K562 (cell line): ENCODE measurements around the gene BHLHE40. TPM values are rescaled to one million over a fixed set of nuclear protein-coding genes. Genes with fewer than 3 reads are reported as not detected.

Experiments used
- DEAF1 ChIP-seq: fragments of 450-650 bp; formaldehyde crosslinking; IDR thresholded peaks from 2 replicates; pipeline ENCODE4 v1.4.0; 2020; ENCODE audit warnings: mild to moderate bottlenecking, moderate library complexity
- ELF1 ChIP-seq: fragments of 200-800 bp; sonication (Bioruptor generic); IDR thresholded peaks from 2 replicates; pipeline ENCODE4 v1.6.1; 2016; ENCODE audit warnings: missing genetic modification characterization, missing compliant biosample characterization
- ELK1 ChIP-seq: sonication (generic); formaldehyde crosslinking; IDR thresholded peaks from 2 replicates; pipeline ENCODE4 v1.8.1; 2022; ENCODE audit warnings: missing genetic modification reagents
- HNRNPK ChIP-seq: fragments of 200-400 bp; formaldehyde crosslinking; IDR thresholded peaks from one replicate; pipeline ENCODE4 v1.6.1; 2018; ENCODE audit warnings: mild to moderate bottlenecking, low read depth, low read length; ENCODE audit not compliant: poor library complexity, severe bottlenecking
- JUN ChIP-seq, 2 experiments: sonication (generic) in 1 of 2; formaldehyde crosslinking in 1 of 2; IDR thresholded peaks; 2 replicates each; pipeline versions ENCODE4 v1.6.1 to v1.8.0; 2012 to 2022; ENCODE audit warnings: borderline replicate concordance in 2 of 2, mild to moderate bottlenecking in 2 of 2, improper control_type of control experiment in 1 of 2, low read depth in 1 of 2, low read length in 1 of 2, missing genetic modification reagents in 1 of 2
- KAT7 ChIP-seq: sonication (generic); formaldehyde crosslinking; IDR thresholded peaks from 2 replicates; pipeline ENCODE4 v1.8.0; 2022; ENCODE audit warnings: missing genetic modification reagents, mild to moderate bottlenecking, borderline replicate concordance
- KLF13 ChIP-seq: fragments of 450-650 bp; IDR thresholded peaks from 2 replicates; pipeline ENCODE4 v1.6.1; 2016; ENCODE audit warnings: missing genetic modification characterization, low read depth, mild to moderate bottlenecking, missing compliant biosample characterization, moderate library complexity, borderline replicate concordance
- MEIS2 ChIP-seq: fragments of 450-650 bp; IDR thresholded peaks from 2 replicates; pipeline ENCODE4 v1.6.1; 2014; ENCODE audit warnings: mild to moderate bottlenecking; ENCODE audit not compliant: partially characterized antibody
- NCOR1 ChIP-seq: fragments of 450-650 bp; IDR thresholded peaks from 2 replicates; pipeline ENCODE4 v1.6.1; 2016; ENCODE audit warnings: mild to moderate bottlenecking, moderate library complexity
- PREB ChIP-seq: sonication (generic); formaldehyde crosslinking; IDR thresholded peaks from 2 replicates; pipeline ENCODE4 v1.8.1; 2023; ENCODE audit warnings: mild to moderate bottlenecking, missing genetic modification reagents
- ZBTB40 ChIP-seq, 2 experiments: fragments of 450-650 bp in 1 of 2; sonication (generic) in 1 of 2; formaldehyde crosslinking in 1 of 2; IDR thresholded peaks; 2 replicates each; pipeline versions ENCODE4 v1.7.1 to v1.9.0; 2016 to 2022; ENCODE audit warnings: inconsistent platforms in 1 of 2, mild to moderate bottlenecking in 1 of 2, missing genetic modification reagents in 1 of 2
- ZEB2 ChIP-seq: fragments of 450-650 bp; IDR thresholded peaks from 2 replicates; pipeline ENCODE4 v1.6.1; 2016
- ZNF124 ChIP-seq: sonication (generic); formaldehyde crosslinking; IDR thresholded peaks from 2 replicates; pipeline ENCODE4 v1.8.1; 2022; ENCODE audit warnings: missing genetic modification reagents
- ZNF354B ChIP-seq: fragments of 250-450 bp; sonication (Bioruptor Pico); IDR thresholded peaks from 2 replicates; pipeline ENCODE4 v1.4.0; 2020
- ZNF551 ChIP-seq: fragments of 250-450 bp; sonication (Bioruptor Pico); IDR thresholded peaks from 2 replicates; pipeline ENCODE4 v1.5.0; 2021; ENCODE audit warnings: mild to moderate bottlenecking, moderate library complexity
- polyA plus RNA-seq, 8 experiments: library from polyadenylated mRNA; depleted of rRNA in 4 of 8; stranded (reverse) in 5 of 8; unstranded in 3 of 8; fragments of >200 nt; fragmentation: Nextera tagmentation in 2 of 8; fragmentation: Illumina TruSeq in 1 of 8; extraction: Ambion mirVana in 2 of 8; extraction: Trizol in 1 of 8; gene quantifications; 2 replicates each; pipeline versions ENCODE4 v1.2.1 to v1.2.3, GENCODE V29; 2011 to 2014; ENCODE audit warnings: inconsistent platforms in 1 of 8, missing spikeins in 1 of 8
- total RNA-seq, 7 experiments: library from RNA; depleted of rRNA in 6 of 7; stranded (reverse); fragments of >200 nt in 6 of 7; fragmentation: Illumina TruSeq in 2 of 7; extraction: Trizol in 2 of 7; gene quantifications; 2 replicates each; pipeline versions ENCODE4 v1.2.1 to v1.2.3, GENCODE V29; 2011 to 2021; ENCODE audit warnings: low replicate concordance in 1 of 7

Gene BHLHE40
- total and polyA plus RNA-seq, 9 of the 15 experiments (the other 6 are each of a cell fraction or from before 2014, with no cell fraction given), result 12.0 to 83.9 (median 31.4) TPM

GRCh38 chr3:4976109-4976508 lies 3.1 kb upstream of the BHLHE40 start (continued):
- no peak for TF ChIP-seq NCOR1
- TF ChIP-seq ZEB2, result no peak
- TF ChIP-seq ELF1 (tag), result no peak
- 0 out of 2 replicates have a peak, but pooled peaks have one; percentile 3 for TF ChIP-seq ZBTB40 (IDR thresholded peaks at IDR 0.05)
- TF ChIP-seq ZBTB40 (CRISPR knock-in tag; IDR thresholded peaks at IDR 0.05), result no peak
- TF ChIP-seq KAT7 (CRISPR knock-in tag), result no peak
- TF ChIP-seq JUN (IDR thresholded peaks at IDR 0.05; ENCODE audit: borderline replicate concordance, low read depth, low read length), result 0 out of 2 replicates have a peak, but pooled peaks have one; percentile 40
- no peak for TF ChIP-seq JUN (CRISPR knock-in tag; IDR thresholded peaks at IDR 0.05; ENCODE audit: borderline replicate concordance)
- peak; percentile 98 for TF ChIP-seq DEAF1 (CRISPR knock-in tag)
- TF ChIP-seq MEIS2, result no peak
- no peak for TF ChIP-seq ELK1 (CRISPR knock-in tag)
- no peak for TF ChIP-seq KLF13 (tag)
- TF ChIP-seq HNRNPK, result no peak
- TF ChIP-seq ZNF551, result no peak; the same call in 1 of the 2 replicates
- no peak for TF ChIP-seq ZNF354B
- TF ChIP-seq PREB, result no peak
- TF ChIP-seq ZNF124, result no peak
